Stimulated activated naive CD8-positive, alpha-beta T cell treated with anti-CD3 and anti-CD28 coated beads, Interleukin-15, amount 100 ng/mL, for 72 hours (primary cell): ENCODE results near the gene MZF1.

Source experiments
- ATAC-seq: fragments of 150-1000 bp; cut with Tn5 transposase; 2 replicates; pipeline ENCODE4 v1.10.0; 2021; ENCODE audit warnings: mild to moderate bottlenecking, moderate library complexity
- DNase-seq, 2 donors: peaks; one replicate each; pipeline ENCODE4 v3.0.0; 2021 to 2022
- H3K27ac Mint-ChIP-seq, 2 donors: one replicate each; pipeline ENCODE4 v1.8.0; 2022; ENCODE audit warnings: mild to moderate bottlenecking in 2 of 2, mixed read lengths in 2 of 2, moderate library complexity in 2 of 2
- H3K27me3 Mint-ChIP-seq: one replicate; pipeline ENCODE4 v1.8.0; 2022; ENCODE audit warnings: mixed read lengths
- H3K4me1 Mint-ChIP-seq: one replicate; pipeline ENCODE4 v1.8.0; 2022; ENCODE audit warnings: mild to moderate bottlenecking, mixed read lengths
- H3K4me3 Mint-ChIP-seq, 2 donors: one replicate each; pipeline ENCODE4 v1.8.0; 2022; ENCODE audit warnings: mild to moderate bottlenecking in 2 of 2, mixed read lengths in 2 of 2, moderate library complexity in 1 of 2
- H3K9me3 Mint-ChIP-seq, 2 donors: one replicate each; pipeline ENCODE4 v1.8.0; 2022; ENCODE audit warnings: mixed read lengths in 2 of 2

MZF1 gene

DNA sequence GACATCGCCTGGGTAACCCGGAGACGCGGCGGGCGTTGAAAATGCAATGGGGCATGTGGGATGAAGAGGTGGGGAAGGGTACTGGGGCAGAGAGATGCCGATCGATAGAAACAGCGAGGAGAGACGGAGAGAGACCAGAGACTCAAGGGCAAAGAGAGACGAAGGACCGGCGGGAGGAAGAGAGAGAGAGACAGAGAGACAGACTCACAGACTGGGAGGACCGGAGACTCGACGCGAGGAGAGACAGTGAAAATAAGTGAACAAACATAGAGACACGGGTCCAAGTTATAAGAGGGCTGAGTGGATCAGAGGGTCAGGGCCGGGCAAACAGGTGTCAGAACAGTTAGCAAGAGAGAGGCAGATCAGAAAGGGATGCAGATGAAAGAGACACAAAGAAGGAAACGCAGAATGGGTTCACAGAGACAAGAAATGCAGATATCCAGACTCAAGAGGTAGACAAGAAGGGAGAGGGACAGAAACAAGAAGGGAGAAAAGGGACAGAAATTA is 576 bp upstream of the MZF1 start:
- Mint-ChIP-seq H3K27me3 (no peaks in the 10 kb centered on the region), H3K4me1 (peaks cover 57% of the 10 kb centered on the region), H3K4me3 (peak overlapping the region; percentile 92), H3K9me3 (no peaks in the 10 kb centered on the region), H3K27ac (peak overlapping the region; percentile 98 to 99)
- ATAC-seq (no peak), DNase-seq (no peak)

DNA sequence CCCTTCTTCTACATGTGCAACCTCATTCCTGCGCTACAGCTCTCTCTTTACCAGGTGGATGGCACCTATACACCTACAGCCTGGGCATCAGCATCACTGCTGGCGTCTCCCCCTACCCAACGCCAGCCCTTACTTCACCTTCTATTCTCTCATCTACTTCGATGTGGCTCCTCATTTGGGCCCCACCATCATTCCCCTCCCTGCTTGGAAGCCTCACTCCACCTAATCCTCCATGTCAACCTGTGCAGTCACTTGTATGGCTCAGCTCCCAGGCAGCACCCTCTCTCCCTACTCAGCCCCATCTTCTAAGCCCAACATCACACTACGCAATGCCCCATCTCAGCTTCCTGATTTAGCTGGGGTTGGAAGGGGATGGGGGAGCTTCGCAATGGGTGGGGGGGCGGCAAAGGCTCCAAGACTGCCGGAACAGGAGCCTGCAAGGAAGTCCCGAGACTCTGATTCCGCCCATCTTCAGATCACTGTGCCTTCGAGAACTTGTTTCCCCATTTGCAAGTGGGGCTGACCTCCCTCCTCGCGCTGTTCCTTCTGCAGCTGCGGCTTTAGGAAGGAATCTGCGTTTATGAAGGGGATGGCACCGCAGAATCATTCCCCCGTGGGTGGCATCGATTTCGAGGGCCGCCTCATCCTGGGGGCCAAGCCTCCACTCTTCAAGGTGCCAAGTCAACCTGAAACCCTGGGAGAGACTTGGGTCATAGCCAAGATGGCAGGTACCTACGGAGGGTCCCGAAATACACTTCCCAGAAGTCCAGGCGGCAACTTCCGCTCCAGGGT is 913 bp downstream of the MZF1 start:
- Mint-ChIP-seq H3K4me1 (peaks cover 51% of the 10 kb centered on the region), H3K27me3 (no peaks in the 10 kb centered on the region), H3K4me3 (peak overlapping the region; percentile 92), H3K27ac (peak overlapping the region; percentile 77 to 98), H3K9me3 (no peaks in the 10 kb centered on the region)
- ATAC-seq (no peak), DNase-seq (no peak)

DNA sequence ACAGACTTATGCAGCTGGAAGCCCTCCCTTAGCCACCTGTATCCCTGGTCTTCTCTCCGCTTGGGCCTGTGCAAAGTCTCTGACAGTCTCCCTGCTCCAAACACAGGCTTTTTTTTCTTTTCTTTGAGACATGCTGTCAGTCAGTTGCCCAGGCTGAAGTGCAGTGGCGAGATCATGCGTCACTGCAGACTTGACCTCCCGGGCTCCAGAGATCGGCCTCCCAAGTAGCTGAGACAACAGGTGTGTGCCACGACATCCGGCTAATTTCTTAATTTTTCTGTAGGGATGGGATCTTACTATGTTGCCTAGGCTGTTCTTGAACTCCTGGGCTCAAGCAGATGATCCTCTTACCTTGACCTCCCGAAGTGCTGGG is 1.6 kb downstream of the MZF1 start:
- ATAC-seq, result no peak
- Mint-ChIP-seq H3K4me3 (peak overlapping the region; percentile 92), H3K27ac (no peak overlapping the region), H3K27me3 (no peaks in the 10 kb centered on the region), H3K9me3 (no peaks in the 10 kb centered on the region), H3K4me1 (peaks cover 48% of the 10 kb centered on the region)
- DNase-seq, result no peak

DNA sequence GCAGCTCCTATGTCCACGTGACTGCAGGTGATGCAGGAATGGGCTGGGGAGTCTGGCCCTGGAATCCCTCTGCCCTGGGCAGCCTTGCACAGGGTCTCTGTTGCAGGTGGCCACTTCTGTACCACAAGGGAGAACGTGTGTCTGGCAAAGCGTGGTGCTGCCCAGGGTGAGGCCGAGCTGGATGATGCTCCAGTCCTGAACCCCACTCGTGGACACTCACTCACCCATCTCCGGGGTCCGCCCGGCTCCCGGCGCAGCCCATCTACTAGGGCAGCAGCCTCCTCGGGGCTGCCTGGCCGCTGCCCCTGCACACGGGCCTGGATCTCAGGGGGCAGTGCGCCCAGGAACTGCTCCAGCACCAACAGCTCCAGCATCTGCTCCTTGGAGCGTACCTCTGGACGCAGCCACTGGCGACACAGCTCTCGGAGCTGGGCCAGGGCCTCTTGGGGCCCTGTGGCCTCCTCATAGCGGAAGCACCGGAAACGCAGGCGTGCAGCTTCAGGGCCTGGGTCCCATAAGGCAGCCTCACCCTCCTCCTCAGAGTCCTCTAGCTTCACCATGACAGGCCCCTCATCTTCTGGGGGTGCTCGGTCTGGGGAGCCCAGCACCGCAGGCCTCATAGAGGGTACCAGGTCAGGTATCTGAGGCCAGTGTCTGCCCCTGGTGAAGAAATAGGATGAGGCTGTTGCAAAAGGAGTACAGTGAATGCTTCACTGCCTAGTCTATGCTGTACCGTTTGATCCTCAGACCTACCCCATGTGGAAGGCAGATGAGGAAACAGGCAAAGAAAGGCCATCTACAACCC is 2.2 kb downstream of the MZF1 start:
- H3K27ac Mint-ChIP-seq, result no peak overlapping the region
- no peaks in the 10 kb centered on the region for H3K9me3 Mint-ChIP-seq
- no peaks in the 10 kb centered on the region for H3K27me3 Mint-ChIP-seq
- peaks cover 51% of the 10 kb centered on the region for H3K4me1 Mint-ChIP-seq
- no peak overlapping the region for H3K4me3 Mint-ChIP-seq
- DNase-seq, result peak in 1 of 2 donors; percentile 14
- no peak for ATAC-seq

DNA sequence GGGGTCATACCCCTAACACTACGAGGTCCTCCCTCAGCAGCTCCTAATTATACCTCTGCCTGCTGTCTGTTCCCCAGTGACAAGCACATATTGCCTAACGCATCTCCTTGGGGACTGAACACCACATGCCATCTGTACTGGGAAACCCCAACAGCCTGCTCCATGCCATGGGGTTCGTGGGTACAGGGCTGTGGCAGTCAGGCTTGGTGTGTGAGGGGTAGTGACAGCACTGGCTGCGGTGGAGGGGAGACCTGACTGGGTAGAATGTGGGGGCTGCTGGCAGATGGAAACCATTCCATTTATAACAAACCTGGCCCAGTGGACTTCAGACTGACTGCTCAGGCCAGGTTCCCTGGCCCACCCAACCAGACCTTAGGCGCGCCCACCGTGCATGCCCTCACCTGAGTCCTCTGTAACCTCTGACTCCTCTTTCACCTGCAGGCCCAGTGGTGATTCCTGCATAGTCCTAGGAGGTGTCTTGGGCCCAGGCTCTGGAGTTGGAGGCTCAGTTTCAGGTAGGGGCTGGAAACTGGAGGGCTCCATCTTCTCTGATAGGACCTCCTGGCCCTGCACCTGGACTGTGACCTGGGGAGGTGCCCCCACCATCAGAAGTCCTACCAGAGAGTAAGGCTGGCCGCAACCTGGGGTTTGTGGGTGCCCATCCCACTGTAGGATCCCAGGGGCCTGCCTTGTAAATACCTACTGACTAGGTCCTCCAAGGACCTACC is 3.0 kb downstream of the MZF1 start:
- H3K4me1 Mint-ChIP-seq, result peaks cover 48% of the 10 kb centered on the region
- ATAC-seq, result no peak
- no peak overlapping the region for H3K4me3 Mint-ChIP-seq
- peak overlapping the region in 1 of 2 donors; percentile 74 for H3K27ac Mint-ChIP-seq
- H3K9me3 Mint-ChIP-seq, result no peaks in the 10 kb centered on the region
- peak in 1 of 2 donors; percentile 9 for DNase-seq
- H3K27me3 Mint-ChIP-seq, result no peaks in the 10 kb centered on the region

DNA sequence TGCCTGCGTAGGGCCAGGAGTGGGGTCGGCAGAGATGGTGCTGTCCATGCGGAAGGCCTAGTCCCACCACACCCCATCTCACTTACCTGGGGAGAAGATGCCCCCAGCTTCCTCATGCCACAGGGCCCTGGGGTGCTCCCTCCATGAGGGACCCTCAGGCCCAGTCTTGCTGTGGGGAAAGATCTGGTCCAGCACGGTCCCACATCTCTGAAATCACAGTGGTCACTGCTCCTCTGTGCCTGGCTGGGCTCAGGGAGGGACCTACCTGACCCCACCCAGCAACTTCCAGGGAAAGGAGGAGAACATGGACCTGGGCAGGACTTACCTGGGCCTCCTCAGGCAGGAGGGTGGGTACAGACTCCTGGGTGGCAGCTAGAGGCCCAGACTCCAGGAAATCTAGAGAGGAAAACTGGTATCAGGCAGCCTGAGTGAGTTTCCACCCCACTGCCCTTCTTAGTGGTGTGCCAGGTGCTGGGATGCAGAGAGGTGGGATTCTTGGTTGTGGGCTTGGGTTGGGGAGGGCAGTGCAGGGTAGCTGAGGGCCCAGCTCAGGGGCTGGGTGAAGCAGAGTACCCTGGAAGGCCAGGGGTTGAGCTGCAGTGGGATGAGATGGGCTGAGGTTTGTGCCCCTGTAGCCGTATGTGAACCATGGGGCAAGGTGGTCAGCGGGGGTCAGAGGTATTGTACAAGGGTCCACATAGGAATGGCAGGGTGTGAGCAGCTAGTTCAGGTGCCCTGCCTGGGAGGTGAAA is 3.8 kb downstream of the MZF1 start:
- DNase-seq, result peak in 1 of 2 donors; percentile 9
- H3K27me3 Mint-ChIP-seq, result no peaks in the 10 kb centered on the region
- no peak for ATAC-seq
- H3K27ac Mint-ChIP-seq, result peak overlapping the region in 1 of 2 donors; percentile 74
- peaks cover 44% of the 10 kb centered on the region for H3K4me1 Mint-ChIP-seq
- no peak overlapping the region for H3K4me3 Mint-ChIP-seq
- no peaks in the 10 kb centered on the region for H3K9me3 Mint-ChIP-seq

DNA sequence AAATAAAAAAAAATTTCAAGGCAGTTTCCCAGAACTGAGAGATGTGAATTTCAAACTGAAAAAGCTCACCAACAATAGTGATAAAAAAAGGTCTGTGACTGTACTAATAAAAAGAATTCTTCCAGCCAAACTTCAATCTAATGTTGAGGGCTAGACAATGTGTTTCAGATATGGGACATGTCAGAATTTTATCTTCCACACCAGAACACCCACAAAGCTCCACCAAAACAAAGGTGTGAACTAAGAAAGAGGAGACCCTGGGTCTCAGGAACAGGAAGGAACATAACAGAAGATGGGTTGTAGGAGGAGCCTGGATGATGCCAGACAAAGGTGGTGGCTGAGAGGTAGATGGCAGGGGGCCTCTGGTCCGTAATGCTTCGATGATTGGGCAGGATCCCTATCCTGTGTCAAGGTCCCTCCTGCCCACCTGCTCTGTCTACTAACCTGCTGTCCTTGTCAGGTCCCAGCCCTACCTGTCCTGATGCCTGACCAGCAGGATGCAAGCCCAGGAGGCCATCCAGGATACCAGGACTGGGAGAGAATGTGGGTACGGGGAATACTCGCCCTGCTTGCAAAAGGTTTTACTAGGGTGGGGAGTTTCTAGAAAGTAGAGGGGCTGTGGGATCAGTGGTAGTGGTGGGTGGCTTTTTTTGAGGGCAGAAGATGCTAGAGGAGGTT is 4.5 kb downstream of the MZF1 start:
- Mint-ChIP-seq H3K27ac (peak overlapping the region in 1 of 2 donors; percentile 72), H3K9me3 (no peaks in the 10 kb centered on the region)
- ATAC-seq, result no peak

DNA sequence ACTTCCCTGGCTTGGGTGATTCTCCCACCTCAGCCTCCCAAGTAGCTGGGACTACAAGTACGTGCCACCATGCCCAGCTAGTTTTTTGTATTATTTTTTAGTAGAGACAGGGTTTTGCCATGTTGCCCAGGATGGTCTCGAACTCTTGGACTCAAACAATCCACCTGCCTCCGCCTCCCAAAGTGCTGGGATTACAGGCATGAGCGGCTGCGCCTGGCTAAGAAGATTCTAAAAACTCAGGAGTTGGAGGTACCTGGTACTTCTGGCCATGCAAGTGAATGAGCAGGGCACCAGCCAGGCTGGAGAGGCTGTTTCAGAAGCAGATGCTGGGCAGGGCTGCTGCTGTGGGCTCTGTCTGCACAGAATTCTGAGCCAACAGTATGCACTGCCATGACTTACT is 6.1 kb downstream of the MZF1 start:
- H3K4me1 Mint-ChIP-seq, result peaks cover 47% of the 10 kb centered on the region
- no peak overlapping the region for H3K4me3 Mint-ChIP-seq
- no peak for ATAC-seq

More for the DNA sequence above, 4.5 kb downstream of the MZF1 start:
- H3K4me3 Mint-ChIP-seq, result no peak overlapping the region
- no peaks in the 10 kb centered on the region for H3K27me3 Mint-ChIP-seq
- DNase-seq, result peak in 1 of 2 donors; percentile 5
- peaks cover 43% of the 10 kb centered on the region for H3K4me1 Mint-ChIP-seq

DNA sequence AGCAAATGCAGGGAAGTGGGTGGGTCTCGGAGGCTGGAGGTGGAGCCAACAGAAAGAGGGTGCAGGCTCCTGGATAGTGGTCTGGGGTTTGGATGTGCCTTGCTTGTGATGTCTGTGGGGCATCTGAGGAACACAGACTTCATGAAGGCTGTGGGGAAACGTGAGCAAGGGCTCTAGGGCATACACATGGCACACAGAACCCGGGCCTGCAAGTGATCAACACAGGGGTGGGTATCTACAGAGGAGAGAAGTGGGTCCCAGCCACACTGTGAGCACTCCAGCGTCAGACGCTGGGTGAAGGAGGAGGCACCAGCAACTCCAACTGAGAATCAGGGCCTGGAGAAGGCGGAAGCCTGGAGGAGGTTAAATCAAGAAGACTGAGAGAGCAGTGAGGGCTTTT is 9.3 kb downstream of the MZF1 start:
- peak overlapping the region in 1 of 2 donors; percentile 28 for H3K27ac Mint-ChIP-seq
- no peak for DNase-seq
- peaks cover 68% of the 10 kb centered on the region for H3K4me1 Mint-ChIP-seq
- H3K4me3 Mint-ChIP-seq, result peak overlapping the region; percentile 82 to 97
- H3K9me3 Mint-ChIP-seq, result no peaks in the 10 kb centered on the region
- ATAC-seq, result no peak
- H3K27me3 Mint-ChIP-seq, result no peaks in the 10 kb centered on the region

More for the DNA sequence above, 6.1 kb downstream of the MZF1 start:
- Mint-ChIP-seq H3K27ac (no peak overlapping the region), H3K9me3 (no peaks in the 10 kb centered on the region), H3K27me3 (no peaks in the 10 kb centered on the region)
- DNase-seq, result peak in 1 of 2 donors; percentile 6

DNA sequence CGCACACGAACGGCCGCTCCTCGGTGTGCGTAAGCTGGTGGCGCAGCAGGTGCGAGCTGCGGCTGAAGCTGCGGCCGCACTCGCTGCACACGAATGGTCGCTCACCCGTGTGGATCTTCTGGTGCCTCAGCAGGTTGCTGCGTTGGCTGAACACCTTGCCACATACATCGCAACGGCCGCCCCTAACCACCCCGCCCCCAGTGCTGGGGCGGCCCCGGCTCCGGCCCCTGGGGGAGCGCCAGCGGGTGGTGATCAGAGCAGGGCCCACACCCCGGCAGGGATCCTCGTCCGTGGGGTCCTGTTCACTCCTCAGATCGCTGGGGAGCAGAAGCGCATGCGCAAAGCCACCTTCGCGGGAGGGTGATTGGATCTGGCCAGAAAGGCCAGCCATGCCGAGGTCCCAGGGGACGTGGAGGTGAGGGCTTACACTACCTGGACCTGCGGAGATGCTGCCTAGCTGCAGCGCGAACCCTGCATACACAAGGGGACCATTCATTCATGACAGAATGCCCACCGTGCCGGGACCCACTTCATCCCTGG is 10.0 kb downstream of the MZF1 start:
- Mint-ChIP-seq H3K27ac (peak overlapping the region in 1 of 2 donors; percentile 93), H3K4me1 (peaks cover 61% of the 10 kb centered on the region), H3K27me3 (no peaks in the 10 kb centered on the region), H3K9me3 (no peaks in the 10 kb centered on the region), H3K4me3 (peak overlapping the region; percentile 82 to 97)
- no peak for ATAC-seq
- DNase-seq, result no peak

DNA sequence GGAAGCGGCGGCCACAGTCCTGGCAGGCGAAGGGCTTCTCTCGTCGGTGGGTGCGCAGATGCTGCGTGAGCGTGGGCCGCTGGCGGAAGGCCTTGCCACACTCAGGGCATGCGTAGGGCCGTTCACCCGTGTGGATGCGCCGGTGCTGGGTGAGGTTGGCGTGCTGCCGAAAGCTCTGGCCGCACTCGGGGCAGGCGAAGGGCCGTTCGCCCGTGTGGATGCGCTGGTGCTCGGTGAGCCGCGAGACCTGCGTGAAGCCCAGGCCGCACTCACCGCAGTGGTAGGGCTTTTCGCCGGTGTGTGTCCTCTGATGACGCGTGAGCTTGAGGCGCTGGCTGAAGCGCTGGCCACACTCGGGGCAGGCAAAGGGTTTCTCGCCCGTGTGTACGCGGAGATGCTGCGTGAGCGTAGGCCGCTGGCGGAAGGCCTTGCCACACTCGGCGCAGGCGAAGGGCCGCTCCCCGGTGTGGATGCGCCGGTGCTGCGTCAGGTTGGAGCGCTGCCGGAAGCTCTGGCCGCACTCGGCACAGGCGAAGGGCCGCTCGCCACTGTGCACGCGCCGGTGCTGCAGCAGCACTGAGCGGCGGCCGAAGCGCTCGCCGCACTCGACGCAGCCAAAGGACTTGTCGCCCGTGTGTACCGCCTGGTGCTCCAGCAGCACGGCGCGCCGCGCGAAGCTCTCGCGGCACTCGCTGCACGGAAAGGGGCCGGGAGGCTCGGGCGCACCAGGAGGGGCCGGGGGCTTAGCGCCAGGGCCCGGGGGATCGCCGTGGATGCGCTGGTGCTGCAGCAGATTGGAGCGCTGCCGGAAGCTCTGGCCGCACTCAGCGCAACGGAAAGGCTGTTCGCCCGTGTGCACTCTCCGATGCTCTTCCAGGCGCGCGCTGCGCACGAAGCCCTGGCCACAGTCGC is 10.8 kb downstream of the MZF1 start:
- Mint-ChIP-seq H3K4me1 (peaks cover 65% of the 10 kb centered on the region), H3K4me3 (peak overlapping the region; percentile 82 to 97), H3K27me3 (no peaks in the 10 kb centered on the region), H3K9me3 (no peaks in the 10 kb centered on the region), H3K27ac (peak overlapping the region; percentile 40 to 93)
- ATAC-seq, result peak; percentile 16
- DNase-seq, result peak; percentile 44 to 62

DNA sequence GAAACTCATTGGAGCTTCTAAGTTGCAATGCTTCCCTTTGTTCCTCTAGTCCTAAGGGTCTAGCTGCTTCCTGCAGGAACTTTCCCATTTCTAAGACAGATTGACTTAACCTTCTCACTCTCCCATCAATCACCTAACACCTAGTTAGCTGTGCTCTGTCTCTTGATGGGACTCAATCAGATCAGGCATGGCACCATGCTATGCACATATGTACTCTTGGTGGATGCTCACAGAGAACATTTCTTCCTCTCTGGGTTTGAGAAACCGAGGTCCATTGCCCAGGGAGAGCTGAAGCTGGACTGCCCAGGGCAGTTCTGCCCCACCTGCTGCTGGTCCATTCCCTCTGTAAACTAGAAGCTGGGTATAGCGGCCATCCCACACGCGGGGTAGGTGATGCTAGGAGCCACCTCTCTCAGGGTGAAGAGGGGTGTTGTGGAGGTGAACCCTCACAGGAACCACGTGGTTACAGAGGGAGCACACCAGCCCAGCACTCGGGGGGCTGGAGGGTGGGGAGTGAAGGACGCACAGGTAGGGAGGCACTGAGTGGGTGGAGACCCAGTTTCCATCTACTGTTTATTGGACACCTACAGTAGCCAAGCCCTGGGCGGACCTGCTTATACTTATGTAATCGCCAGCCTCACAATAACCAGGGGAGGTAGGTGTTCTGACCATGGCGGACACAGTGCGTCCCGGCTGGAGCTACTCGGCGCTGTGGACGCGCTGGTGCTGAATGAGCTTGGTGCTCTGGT is 11.6 kb downstream of the MZF1 start:
- Mint-ChIP-seq H3K9me3 (no peaks in the 10 kb centered on the region), H3K4me1 (peaks cover 74% of the 10 kb centered on the region), H3K27me3 (no peaks in the 10 kb centered on the region), H3K27ac (peak overlapping the region in 1 of 2 donors; percentile 74), H3K4me3 (peak overlapping the region; percentile 82 to 97)
- ATAC-seq, result no peak
- DNase-seq, result no peak

DNA sequence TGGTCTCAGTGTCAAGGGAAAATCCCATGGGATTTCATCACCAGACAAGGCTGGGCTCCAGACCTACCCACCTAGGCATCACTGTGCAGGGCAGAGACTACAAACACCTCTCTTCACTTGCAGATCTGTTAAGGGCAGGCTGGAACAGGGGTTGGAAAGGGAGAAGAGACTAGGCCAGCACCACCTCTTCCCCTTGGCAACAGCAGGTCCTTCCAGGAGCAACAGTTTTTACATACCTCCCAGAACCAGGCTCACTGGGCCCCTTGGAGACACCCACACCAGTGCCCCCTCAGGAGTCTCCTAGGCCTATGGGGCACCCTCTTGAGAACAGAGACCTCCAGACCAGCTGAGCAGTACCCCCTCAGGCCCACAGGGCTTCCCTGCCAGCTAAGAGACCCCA is 12.2 kb downstream of the MZF1 start:
- Mint-ChIP-seq H3K27ac (no peak overlapping the region), H3K4me3 (peak overlapping the region; percentile 86 to 97), H3K9me3 (no peaks in the 10 kb centered on the region), H3K27me3 (no peaks in the 10 kb centered on the region), H3K4me1 (peaks cover 74% of the 10 kb centered on the region)
- ATAC-seq (no peak), DNase-seq (no peak)
